HL-60/S4 (cell line): Measurements from ENCODE around the gene TBCE.

Experiments used
- in situ Hi-C: fragments of 300-500 bp; cut with MboI; formaldehyde crosslinking; loops from 2 replicates; pipeline ENCODE4 v1.14.3; 2022; ENCODE audit warnings: low sequenced_read_pairs

Gene TBCE

GRCh38 chr1:235408503-235408960, 41.3 kb downstream of the TBCE start:
- in situ Hi-C loops = loop anchor here (25.0 kb wide), 1 partner anchor 921 kb away; the partner anchor contains the start of gene TARBP1

- in situ Hi-C loops = loop anchor here (25.0 kb wide), 1 partner anchor 922 kb away; the partner anchor contains the start of gene TARBP1
Measured at GRCh38 chr1:235409042-235409820, 42.0 kb downstream of the TBCE start.

DNA sequence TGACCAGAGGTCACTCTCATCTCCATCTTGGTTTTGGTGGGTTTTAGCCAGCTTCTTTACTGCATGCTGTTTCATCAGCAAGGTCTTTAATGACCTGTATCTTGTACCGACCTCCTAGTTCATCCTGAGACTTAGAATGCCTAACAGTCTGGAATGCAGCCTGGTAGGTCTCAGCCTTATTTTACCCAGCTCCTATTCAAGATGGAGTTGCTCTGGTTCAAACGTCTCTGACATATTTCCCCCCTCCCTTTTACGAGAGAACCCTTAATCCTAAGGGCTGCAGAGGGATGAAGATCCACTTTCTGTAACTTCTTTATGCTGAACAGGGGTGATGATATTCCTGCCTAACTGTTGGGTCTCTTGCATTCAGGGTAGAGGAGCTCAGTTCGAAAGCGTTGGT, 43.2 kb downstream of the TBCE start:
- in situ Hi-C loops = loop anchor here (10.0 to 25.0 kb wide), 3 partner anchors 166 to 923 kb away; partner anchors contain the start of gene TARBP1

DNA sequence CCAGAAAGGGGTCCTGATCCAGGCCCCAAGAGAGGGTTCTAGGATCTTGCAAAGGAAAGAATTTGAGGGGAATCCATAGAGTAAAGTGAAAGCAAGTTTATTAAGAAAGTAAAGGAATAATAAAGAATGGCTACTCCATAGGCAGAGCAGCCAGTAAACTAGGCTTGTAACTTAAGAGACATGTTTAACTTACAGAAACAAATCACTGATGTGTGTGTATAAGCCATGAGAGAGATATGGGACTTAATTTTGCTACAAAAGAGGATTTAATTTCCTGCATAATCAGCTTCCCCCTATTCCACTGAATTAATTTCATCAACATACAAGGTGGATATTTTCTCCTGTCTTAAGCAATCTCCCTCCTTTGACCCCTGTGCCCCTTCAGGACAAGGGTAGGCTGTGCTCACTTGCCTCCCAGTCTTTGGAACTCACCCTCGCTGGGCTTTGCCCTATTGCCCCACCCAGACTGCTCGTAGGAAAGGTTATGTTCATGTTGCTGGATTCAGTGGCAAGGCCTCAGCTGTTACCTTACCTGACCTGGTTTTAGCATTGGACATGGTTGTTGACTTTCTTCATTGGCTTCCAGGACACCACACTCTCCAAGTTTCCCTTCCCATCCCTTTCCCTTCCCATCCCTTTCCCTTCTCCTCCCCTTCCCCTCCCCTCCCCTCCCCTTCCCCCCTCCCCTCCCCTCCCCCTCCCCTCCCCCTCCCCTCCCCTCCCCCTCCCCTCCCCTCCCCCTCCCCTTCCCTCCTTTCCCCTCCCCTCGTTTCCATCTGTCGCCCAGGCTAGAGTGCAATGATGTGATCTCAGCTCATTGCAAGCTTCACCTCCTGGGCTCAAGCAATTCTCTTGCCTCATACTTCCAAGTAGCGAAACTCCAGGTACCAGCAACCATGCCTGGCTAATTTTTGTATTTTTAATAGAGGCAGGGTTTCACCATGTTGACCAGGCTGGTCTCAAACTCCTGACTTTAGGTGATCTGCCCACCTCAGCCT, 44.6 kb downstream of the TBCE start:
- in situ Hi-C loops = loop anchor here (10.0 to 25.0 kb wide), 3 partner anchors 167 to 924 kb away; partner anchors contain the start of gene TARBP1

DNA sequence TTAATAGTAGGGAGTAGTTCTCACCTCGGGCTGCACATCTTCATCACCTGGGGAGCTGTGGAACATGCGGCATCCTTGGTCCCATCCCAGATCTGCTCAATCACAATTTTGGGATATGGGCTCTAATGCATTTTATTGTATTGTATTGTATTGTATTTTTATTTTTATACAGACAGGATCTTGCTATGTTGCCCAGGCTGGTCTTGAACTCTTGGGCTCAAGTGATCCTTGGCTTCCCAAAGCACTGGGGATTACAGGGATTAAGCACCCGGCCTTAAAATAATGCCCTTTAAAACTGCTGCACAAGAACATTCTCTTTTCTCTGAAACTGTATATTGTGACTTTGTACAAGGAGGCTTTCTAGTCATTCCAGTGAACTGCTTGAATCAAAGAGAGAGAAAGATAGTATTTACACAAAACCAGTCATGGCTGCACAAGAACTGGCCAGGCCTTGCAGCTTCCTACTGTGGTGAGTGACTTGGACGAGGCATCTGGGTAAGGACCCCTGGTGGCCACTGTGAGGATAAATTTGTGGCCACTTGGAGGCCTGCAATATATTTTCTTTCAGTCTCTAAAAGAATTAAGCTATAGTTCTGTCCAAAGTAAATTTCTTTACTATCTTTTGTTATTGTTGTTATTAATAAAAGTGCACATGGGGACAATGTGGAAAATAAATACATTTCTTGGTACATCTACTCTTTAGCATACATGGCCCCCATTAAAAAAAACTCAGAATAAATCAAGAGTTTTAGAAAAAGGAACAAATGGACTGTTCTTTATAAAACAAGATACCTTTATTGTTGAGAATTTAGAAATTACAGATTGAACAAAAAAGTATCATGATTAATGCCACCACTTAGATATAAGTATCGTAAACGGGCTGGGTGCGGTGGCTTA, 48.0 kb downstream of the TBCE start:
- in situ Hi-C loops = loop anchor here (10.0 to 25.0 kb wide), 3 partner anchors 170 to 928 kb away; partner anchors contain the start of gene TARBP1

DNA sequence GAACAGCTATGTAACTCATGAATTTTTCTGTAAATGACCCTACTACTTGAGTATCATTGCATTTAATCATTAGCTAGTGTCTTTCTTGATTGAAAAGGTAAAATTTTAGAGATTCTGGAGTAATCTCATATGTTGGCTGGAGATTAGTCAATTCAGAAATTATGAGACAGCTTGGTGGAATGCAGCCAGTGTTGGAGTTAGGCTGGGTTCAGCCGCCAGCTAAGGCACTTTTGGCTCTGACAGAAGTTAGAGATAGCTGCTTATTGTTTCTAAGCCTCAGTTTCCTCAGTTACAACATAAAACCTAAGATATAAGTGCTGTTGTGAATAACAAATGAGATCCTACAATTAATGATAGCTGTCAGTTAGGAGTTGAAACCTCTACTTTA, 49.4 kb downstream of the TBCE start:
- in situ Hi-C loops = loop anchor here (10.0 to 25.0 kb wide), 3 partner anchors 172 to 929 kb away; partner anchors contain the start of gene TARBP1

DNA sequence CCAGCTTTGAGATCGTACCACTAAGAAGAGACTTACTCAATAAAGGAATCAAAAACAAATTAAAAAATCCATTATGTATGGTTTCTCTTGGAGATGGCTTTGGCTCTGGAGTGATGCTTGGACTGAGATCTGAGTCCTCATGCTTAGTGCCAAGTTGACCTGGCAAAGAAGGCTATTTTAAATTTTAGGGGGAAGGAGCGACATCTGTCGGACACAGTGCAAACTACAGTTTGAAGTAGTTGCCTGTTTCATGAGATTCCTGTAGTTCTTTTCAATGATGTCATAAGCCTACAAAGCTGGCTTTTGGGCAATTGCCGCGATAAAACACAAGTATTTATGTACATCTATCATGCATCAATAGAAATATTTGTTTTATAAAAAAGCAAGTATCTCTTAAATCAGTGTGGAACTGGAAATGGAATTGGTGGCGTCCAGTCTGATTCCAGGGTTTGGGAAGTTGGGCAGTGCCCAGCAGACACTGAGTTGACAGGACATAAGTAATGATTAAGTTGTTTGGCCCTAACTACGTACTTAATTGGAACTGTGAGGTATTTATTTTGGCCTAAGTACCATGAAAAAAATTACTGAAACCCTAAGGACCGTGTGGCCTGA, 50.0 kb downstream of the TBCE start:
- in situ Hi-C loops = loop anchor here (10.0 to 25.0 kb wide), 3 partner anchors 172 to 930 kb away; partner anchors contain the start of gene TARBP1

DNA sequence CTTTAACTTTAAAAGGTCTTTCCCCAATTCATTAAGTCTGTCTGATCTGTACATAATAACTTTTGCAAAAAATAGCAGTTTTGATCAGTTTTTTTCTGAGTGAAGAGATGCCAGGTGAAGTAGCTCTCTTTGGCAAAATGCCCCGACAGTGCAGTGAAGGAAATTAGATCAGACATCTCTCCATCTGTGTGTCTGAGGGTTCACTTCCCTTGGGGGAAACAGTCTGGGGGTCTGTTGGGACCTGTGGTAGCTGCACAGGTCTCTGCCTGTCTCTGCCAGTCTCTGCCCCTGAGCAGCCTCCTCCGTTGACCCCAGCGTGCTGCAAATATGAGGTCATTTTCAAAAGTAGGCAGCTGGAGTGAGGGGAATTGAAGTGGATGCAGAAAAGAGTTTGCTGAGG, 54.5 kb downstream of the TBCE start:
- in situ Hi-C loops = loop anchor here (25.0 kb wide), 1 partner anchor 934 kb away; the partner anchor contains the start of gene TARBP1

GRCh38 chr1:235423214-235423652, 56.0 kb downstream of the TBCE start:
- in situ Hi-C loops = loop anchor here (25.0 kb wide), 1 partner anchor 936 kb away; the partner anchor contains the start of gene TARBP1

DNA sequence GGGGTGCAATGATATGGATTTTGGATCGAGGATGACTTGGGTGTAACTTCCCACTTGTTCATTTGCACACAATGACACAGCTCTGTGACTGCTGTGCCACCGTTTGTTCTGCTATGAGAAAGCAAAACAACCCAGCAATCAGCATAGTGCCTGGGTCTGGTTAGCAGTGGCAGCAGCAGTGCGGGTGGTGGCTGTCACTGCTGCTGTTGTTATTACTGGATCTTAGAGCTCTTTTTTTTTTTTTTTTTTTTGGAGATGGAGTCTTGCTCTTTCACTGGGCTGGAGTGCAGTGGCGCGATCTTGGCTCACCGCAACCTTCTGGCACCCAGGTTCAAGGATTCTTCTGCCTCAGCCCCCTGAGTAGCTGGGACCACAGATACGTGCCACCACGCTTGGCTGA, 56.9 kb downstream of the TBCE start:
- in situ Hi-C loops = loop anchor here (25.0 kb wide), 1 partner anchor 937 kb away; the partner anchor contains the start of gene TARBP1

- in situ Hi-C loops = no loop called here
Measured at GRCh38 chr1:235425357-235425756, 58.1 kb downstream of the TBCE start.

DNA sequence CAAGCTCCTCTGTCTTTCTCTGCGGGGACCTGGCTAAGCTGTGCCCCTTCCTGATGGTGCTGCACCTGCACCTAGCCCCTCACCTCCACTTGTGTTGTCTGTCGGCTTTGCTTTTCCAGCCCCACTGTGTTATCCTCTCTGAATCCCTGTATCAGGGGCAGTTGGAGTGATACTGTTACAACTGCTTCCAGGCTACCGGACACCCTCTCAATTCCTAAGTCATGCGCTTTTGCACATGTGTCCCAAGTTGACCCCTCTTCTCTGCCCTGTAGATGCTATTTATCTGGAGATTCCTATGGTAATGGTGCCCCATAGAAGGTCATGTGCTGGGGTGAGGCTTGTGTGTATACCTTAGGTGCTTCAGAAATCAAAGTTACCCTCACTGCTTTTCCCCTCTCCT, 58.9 kb downstream of the TBCE start:
- in situ Hi-C loops = no loop called here

DNA sequence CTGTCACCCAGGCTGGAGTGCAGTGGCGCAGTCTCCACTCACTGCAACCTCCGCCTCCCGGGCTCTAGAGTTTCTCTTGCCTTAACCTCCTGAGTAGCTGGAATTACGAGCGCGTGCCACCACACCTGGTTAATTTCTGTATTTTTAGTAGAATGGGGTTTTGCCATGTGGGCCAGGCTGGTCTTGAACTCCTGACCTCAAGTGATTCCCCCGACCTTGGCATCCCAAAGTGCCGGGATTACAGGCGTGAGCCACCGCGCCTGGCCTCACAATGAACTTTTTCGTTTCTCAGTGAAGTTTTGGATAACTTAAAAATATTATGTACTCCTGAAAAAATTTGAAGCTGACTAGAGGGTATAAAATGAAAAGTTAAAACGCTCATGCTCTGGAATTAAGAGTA, 59.5 kb downstream of the TBCE start:
- in situ Hi-C loops = no loop called here

DNA sequence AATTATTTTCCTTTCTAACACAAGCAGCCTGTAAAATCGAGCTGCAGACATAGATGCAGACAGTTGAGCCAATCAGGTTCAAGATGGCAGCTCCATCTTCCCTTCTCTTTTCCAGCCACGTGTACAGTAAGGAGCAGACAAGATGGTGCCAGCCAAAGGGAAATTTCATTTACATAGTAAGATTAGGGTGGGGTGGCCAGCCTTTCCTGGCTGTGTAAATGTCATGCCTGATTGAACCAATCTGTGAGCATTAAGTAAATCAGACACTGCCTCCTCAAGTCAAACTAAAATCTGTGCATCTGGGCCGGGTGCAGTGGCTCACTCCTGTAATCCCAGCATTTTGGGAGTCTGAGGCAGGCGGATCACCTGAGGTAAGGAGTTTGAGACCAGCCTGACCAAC, 60.2 kb downstream of the TBCE start:
- in situ Hi-C loops = no loop called here

- in situ Hi-C loops = no loop called here
Measured at GRCh38 chr1:235429143-235429542, 61.9 kb downstream of the TBCE start.

DNA sequence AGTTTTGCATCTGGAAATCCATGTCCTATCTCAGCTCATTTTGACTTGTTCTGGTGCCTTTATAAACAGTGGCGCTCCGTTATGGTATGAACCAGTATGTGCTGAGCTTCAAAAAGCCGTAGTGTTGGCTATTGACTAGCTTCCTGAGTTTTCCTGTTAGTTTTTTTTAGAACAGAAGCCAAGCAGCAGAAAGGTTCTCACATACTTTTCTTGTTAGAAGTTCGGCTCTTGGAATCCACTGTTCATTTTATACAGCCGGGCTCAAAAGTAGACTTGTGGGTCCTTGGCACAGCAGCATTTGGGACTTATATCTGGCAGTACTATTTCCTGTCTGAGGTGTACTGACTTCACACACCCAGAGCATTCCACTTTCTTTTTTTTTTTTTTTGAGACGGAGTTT, 63.8 kb downstream of the TBCE start:
- in situ Hi-C loops = no loop called here

DNA sequence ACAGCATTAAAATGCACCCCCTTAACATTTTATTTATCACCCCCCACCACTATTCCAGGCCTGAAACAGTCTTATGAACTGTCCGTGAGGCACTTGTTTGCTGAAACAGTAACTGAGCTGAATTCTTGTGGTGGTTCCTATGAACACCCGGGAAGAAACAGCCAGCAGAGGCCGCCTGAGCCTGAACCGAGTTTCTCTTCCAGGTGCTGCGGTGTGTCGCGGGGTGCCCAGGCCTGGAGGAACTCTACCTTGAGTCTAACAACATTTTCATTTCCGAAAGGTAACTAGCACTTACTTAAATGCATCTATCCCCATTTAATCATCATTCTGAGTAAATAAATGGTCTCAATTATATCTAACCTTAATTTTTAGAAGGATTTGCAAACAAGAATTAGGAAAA, 66.8 kb downstream of the TBCE start:
- in situ Hi-C loops = no loop called here

DNA sequence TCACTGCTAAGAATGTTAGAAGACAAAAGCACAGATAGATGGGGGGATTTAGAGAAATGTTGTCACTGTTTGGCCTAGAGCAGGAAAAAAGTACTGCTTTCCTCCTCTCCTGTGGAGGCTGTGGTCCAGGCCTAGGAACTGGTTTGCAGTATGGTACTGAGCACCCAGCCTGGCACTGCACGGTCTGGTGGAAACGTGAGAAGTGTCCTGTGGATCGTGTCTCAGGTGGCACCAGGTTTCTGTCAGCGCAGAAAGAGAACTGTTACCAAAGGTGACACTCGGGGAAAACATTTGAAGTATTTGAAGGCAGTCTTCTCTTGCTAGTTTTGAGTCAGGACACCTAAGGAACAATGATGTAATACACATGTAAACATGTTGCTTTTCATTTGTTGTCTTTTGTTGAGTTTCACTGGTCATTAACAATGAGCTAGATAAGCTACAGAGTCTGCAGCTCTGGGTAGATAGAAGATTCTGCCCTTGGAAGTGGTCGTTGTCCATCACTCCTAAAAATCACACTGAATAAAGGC, 74.0 kb downstream of the TBCE start:
- in situ Hi-C loops = no loop called here

- in situ Hi-C loops = no loop called here
Measured at GRCh38 chr1:235442788-235443429, 75.7 kb downstream of the TBCE start.
